Transverse colon (tissue), 4 donors: ENCODE data around the gene NOC4L.

Source experiments
- EP300 ChIP-seq: sonication (generic); formaldehyde crosslinking; IDR thresholded peaks from one replicate; pipeline ENCODE4 v1.6.1; 2017; ENCODE audit warnings: antibody characterized with exemption, low read depth
- POLR2A ChIP-seq: fragments of 450-650 bp; IDR thresholded peaks from one replicate; pipeline ENCODE4 v1.6.1; 2016; ENCODE audit warnings: antibody characterized with exemption, mild to moderate bottlenecking, moderate library complexity
- POLR2AphosphoS5 ChIP-seq, 3 donors: sonication (generic); formaldehyde crosslinking; IDR thresholded peaks; one replicate each; pipeline ENCODE4 v1.6.1; 2016; ENCODE audit warnings: antibody characterized with exemption in 3 of 3
- TF ChIP-seq, protein P1 (sequence below), 5 experiments: fragments of 200-600 bp in 3 of 5; fragments of 450-650 bp in 2 of 5; sonication (generic) in 3 of 5; IDR thresholded peaks; 1 replicate in 2 of 5; 2 replicates in 3 of 5; pipeline ENCODE4 v1.5.1; 2016 to 2017; ENCODE audit warnings: antibody characterized with exemption in 5 of 5, inconsistent platforms in 3 of 5, mild to moderate bottlenecking in 2 of 5, moderate library complexity in 1 of 5

DNA sequence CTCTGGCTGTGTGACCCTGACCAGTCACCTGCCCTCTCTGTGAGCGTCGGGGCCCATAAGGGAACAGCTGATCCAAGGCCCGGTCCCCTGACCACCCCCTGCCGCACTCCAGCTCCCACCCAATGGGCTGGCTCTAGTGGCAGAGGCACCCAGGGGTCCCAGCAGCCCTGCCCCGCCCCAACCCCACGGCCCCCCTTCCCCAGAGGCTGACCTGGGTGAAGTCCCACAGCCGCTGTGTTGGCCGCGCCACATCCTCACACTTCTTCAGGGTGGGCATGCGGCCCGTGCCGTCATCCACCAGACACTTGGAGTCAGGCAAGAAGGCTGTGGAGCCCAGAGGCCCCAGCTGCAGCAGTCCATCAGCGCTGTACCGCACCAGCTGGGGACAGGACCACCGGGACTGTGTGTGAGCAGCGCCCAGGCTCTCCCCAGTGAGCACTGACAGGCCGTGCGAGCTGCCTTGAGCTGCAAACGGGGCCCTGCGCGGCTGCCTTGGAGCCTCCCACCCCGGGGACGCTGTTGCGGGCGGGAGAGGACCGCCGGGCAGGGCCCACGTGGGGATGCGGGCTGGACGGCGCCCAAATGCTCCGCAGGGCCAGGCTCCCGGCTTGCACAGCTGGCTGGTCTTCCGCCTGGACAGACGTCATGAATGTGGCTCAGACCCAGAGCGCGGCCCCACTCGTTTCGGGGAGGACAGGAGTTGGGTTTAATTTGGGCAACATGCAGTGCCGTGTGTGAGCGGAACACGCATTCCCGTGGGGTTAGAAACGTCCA lies 53.5 kb downstream of the NOC4L start:
- TF ChIP-seq, protein P1, sequence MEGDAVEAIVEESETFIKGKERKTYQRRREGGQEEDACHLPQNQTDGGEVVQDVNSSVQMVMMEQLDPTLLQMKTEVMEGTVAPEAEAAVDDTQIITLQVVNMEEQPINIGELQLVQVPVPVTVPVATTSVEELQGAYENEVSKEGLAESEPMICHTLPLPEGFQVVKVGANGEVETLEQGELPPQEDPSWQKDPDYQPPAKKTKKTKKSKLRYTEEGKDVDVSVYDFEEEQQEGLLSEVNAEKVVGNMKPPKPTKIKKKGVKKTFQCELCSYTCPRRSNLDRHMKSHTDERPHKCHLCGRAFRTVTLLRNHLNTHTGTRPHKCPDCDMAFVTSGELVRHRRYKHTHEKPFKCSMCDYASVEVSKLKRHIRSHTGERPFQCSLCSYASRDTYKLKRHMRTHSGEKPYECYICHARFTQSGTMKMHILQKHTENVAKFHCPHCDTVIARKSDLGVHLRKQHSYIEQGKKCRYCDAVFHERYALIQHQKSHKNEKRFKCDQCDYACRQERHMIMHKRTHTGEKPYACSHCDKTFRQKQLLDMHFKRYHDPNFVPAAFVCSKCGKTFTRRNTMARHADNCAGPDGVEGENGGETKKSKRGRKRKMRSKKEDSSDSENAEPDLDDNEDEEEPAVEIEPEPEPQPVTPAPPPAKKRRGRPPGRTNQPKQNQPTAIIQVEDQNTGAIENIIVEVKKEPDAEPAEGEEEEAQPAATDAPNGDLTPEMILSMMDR (IDR thresholded peaks at IDR 0.05), result no peak
- TF ChIP-seq POLR2A, result no peak
- no peak for TF ChIP-seq POLR2AphosphoS5 (IDR thresholded peaks at IDR 0.05)
- no peak for TF ChIP-seq EP300
